GM21529 (cell line): ENCODE data around the gene SLC25A11.
"Not testable (repeated sequence)": the region's sequence is repeated elsewhere in the genome, so short reads cannot be mapped to it uniquely, and the experiment has no call there.

ENCODE experiments used
- ATAC-seq: cut with Tn5 transposase; IDR thresholded peaks from one replicate; pipeline ENCODE4 v1.9.1; 2021; ENCODE audit not compliant: unreplicated experiment

The SLC25A11 gene

GRCh38 chr17:4920351-4921048 lies 19.3 kb downstream of the SLC25A11 start:
- ATAC-seq = no peak

DNA sequence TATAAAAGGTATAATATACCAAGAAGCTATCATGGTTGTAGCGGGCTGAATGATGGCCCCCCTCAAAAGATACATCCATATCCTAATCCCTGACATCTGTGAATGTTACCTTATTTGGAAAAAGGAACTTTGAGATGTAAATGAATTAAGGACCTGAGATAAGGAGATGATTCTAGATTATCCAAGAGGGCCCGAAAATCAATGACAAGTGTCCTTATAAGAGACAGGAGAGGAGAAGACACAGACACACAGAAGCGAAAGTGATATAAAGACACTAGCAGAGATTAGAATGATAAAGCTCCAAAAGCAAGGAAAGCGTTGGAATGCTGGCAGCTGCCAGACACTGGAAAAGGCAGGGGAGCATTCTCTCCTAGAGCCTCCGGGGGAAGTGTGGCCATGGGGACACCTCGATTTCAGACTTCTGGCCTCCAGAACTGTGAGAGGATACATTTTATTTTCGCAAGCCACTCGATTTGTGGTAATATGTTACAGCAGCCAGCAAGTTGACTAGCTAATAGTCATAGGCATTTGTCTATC lies 20.3 kb downstream of the SLC25A11 start:
- ATAC-seq = no peak

GRCh38 chr17:4914551-4914950 lies 25.3 kb downstream of the SLC25A11 start:
- not testable (repeated sequence) for ATAC-seq

DNA sequence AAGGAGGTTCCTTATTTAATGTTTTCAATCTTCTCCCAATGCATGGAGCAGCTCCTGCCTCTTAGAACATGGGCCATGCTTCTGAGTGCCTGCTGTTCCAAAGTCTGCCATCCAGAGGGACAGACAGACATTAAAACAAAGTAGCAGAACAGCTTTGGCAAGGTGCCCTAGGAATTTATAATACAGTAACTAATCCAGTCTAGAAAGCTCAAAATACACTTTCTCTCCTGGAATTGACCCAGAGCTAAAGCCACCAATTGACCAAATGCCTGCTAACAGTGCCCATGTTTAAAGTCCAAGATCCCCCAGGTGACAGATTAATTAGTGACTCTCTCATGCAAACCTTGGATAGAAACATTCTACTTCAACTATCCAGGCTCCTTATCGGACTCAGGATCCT lies 25.9 kb downstream of the SLC25A11 start:
- no peak for ATAC-seq

GRCh38 chr17:4908711-4909496 lies 30.9 kb downstream of the SLC25A11 start:
- ATAC-seq = peak; percentile 51

- ATAC-seq = no peak
These were observed 31.5 kb downstream of the SLC25A11 start for GRCh38 chr17:4908301-4908700.

DNA sequence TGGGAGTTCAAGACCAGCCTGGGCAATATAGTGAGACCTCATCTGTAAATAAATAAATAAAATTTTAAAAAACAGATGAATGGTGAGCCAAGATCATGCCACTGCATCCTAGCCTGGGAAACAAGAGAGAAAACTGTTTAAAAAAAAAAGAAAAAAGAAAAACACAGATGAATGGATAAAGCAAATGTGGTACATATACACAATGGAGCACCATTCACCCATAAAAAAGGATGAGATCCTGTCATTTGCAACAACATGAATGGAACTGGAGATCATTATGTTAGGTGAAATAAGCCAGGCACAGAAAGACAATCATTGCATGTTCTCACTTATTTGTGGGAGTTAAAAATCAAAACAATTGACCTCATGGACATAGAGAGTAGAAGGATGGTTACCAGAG lies 33.2 kb downstream of the SLC25A11 start:
- ATAC-seq = not testable (repeated sequence)

- ATAC-seq = peak; percentile 42
These were observed 36.6 kb downstream of the SLC25A11 start, which contains the start of gene CHRNE for GRCh38 chr17:4903051-4903818. CHRNE (minus strand) TSS chr17:4903098; CDS start chr17:4903063, 35 bp downstream.

- no peak for ATAC-seq
These were observed 37.3 kb downstream of the SLC25A11 start for GRCh38 chr17:4902540-4902939.

DNA sequence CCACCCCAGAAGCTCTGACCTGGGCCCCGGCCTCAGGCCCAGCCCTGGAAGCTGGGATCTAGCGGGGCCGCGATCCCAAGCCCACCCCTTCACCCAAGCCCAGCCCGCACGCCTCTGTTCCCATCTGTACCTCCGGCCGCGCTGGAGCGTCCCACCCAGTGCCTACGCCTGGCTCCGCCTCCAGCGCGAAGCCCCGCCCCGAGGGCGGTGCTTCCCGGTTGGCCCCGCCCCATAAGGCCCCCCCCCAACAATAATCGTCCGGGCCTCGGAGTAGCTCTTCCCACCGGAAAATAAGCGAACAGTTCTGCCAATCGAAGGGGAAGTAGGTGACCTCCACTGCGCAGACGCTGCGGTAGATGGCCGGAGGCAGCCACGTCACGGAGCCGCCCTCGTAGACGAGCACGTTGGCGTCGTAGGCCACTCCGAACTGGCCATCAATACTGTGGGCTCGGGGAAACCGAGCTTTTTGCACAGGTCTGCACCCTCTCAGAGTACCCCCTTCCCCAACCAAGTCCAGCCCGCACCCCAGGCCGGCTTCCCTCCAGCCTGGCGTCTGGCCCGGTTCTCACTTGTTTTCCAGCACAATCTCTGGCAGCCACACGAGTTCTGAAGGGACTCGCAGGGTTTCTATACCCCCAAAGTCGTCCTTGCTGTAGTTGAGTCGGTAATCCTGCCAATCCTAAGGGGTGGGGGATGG lies 38.0 kb downstream of the SLC25A11 start:
- ATAC-seq = no peak

GRCh38 chr17:4901108-4901647 lies 38.7 kb downstream of the SLC25A11 start:
- no peak for ATAC-seq

GRCh38 chr17:4900231-4901107 lies 39.4 kb downstream of the SLC25A11 start:
- no peak for ATAC-seq

DNA sequence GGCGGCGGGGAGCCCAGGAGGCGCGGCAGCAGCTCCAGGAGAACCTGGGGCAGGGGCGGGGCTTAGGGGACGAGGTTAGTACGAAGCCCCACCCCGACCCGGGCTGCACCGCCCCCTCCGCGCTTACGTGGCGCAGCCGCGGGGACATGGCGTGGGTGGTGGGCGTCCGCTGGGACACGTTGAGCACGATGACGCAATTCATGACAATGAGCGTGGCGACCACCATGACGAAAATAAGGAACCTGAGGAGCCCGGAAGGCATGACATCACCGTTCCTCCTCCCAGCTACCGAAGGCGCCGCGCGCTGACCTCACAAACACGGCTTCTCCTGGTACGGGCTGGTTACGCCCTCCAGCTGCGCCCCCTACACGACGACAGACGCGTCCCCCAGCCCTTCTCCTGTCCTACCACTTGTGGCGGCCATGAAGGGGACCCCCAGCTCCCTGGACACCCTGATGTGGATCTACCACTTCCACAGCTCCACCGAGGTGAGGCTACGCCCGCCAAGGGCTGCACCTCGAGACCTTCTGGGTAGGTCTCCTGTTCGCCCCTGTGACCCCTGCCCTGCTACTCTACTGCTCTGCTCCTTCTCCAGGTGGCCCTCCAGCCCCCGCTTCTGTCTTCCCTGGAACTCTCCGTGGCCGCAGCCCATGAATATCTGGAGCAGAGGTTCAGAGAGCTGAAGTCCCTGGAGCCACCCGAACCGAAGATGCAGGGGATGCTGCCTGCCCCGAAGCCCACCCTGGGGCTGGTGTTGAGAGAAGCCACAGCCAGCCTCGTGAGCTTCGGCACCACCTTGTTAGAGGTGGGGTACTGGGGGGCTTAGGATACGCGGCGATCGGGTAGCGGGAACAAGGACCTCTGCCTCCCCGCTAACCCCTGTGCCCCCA lies 40.3 kb downstream of the SLC25A11 start, which contains the start of gene C17orf107:
TSS of gene C17orf107 (plus strand) at position 196 of the 890 bp plus-strand sequence. CDS start at position 423, 227 bp downstream.
- ATAC-seq = no peak

DNA sequence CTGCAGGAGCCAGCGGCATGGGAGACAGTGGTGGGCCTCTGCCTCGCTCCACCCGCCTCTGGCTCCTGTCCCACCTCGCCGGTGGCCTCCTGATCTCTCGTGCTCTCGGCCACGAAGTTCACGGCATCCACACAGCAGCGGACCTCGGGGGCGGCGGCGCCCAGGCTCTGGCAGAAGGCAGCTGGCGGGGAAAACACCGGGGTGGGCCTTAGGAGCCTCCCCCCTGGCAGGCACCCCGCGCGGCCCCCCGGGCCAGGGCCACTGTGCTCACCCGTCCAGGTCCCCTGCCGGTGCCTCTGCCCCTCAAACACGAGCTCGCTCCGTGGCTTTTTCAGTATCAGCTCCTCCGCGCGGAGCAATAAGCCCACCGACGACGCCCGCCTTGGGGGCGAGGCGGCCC lies 40.9 kb downstream of the SLC25A11 start:
- ATAC-seq = no peak

GRCh38 chr17:4898351-4898750 lies 41.5 kb downstream of the SLC25A11 start:
- ATAC-seq = no peak

- no peak for ATAC-seq
These were observed 42.1 kb downstream of the SLC25A11 start for GRCh38 chr17:4897785-4898184.

- ATAC-seq = no peak
These were observed 42.6 kb downstream of the SLC25A11 start for GRCh38 chr17:4897198-4897687.
